Measurements from ENCODE around the gene ITSN1. TPM values are rescaled to one million over a fixed set of nuclear protein-coding genes. Genes with fewer than 3 reads are reported as not detected.

ITSN1 gene
- total RNA-seq, 1 donor from 2014 or later = 41.9 TPM

DNA sequence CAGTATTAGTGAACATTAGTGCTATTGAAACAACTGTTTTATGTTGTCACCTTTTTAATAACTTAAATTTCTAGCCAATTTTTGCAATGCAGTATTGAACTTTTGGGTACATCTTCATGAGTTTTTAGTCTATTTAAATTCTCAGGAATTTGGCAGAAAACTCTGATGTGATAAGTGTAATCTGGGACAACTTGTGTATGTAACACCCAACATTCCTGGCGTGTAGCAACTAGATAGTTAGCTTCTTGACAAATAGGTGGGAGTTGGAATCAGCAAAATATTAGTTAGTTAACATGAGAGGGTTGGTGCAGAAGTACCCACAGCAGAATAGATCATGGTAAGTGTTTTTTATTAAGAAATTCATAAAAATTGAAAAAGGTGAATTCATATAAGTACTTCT lies 111.6 kb downstream of the ITSN1 start:
- no peak for DNase-seq
- Histone ChIP-seq H3K36me3 (peaks cover 10% of the 10 kb centered on the region), H3K4me1 (peaks cover 43% of the 10 kb centered on the region), H3K27ac (replicated peaks) (peak overlapping the region; percentile 39), H3K9me3 (replicated peaks) (no peaks in the 10 kb centered on the region), H3K4me3 (no peak overlapping the region), H3K27me3 (ENCODE audit: low read depth) (no peaks in the 10 kb centered on the region)
- TF ChIP-seq, protein P1, sequence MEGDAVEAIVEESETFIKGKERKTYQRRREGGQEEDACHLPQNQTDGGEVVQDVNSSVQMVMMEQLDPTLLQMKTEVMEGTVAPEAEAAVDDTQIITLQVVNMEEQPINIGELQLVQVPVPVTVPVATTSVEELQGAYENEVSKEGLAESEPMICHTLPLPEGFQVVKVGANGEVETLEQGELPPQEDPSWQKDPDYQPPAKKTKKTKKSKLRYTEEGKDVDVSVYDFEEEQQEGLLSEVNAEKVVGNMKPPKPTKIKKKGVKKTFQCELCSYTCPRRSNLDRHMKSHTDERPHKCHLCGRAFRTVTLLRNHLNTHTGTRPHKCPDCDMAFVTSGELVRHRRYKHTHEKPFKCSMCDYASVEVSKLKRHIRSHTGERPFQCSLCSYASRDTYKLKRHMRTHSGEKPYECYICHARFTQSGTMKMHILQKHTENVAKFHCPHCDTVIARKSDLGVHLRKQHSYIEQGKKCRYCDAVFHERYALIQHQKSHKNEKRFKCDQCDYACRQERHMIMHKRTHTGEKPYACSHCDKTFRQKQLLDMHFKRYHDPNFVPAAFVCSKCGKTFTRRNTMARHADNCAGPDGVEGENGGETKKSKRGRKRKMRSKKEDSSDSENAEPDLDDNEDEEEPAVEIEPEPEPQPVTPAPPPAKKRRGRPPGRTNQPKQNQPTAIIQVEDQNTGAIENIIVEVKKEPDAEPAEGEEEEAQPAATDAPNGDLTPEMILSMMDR (IDR thresholded peaks at IDR 0.05; ENCODE audit: borderline replicate concordance) = no peak
- intact Hi-C loops (cut with micrococcal nuclease) = no loop called here

- intact Hi-C loops (cut with micrococcal nuclease) = no loop called here
Measured at GRCh38 chr21:33754481-33754880, 112.2 kb downstream of the ITSN1 start.

GRCh38 chr21:33755354-33755753 lies 113.1 kb downstream of the ITSN1 start:
- TF ChIP-seq, protein P1 (IDR thresholded peaks at IDR 0.05; ENCODE audit: borderline replicate concordance) = no peak
- Histone ChIP-seq H3K9me3 (replicated peaks) (no peaks in the 10 kb centered on the region), H3K4me3 (no peak overlapping the region), H3K4me1 (peaks cover 33% of the 10 kb centered on the region), H3K27me3 (ENCODE audit: low read depth) (no peaks in the 10 kb centered on the region), H3K36me3 (peaks cover 10% of the 10 kb centered on the region), H3K27ac (replicated peaks) (no peak overlapping the region)
- no peak for DNase-seq
- intact Hi-C loops (cut with micrococcal nuclease) = no loop called here

More at GRCh38 chr21:33754481-33754880, 112.2 kb downstream of the ITSN1 start:
- H3K27ac ChIP-seq (replicated peaks) = peak overlapping the region; percentile 39
- H3K9me3 ChIP-seq (replicated peaks) = no peaks in the 10 kb centered on the region
- peaks cover 42% of the 10 kb centered on the region for H3K4me1 ChIP-seq
- peaks cover 10% of the 10 kb centered on the region for H3K36me3 ChIP-seq
- TF ChIP-seq, protein P1 (IDR thresholded peaks at IDR 0.05; ENCODE audit: borderline replicate concordance) = no peak
- no peaks in the 10 kb centered on the region for H3K27me3 ChIP-seq (ENCODE audit: low read depth)
- no peak overlapping the region for H3K4me3 ChIP-seq
- DNase-seq = no peak

DNA sequence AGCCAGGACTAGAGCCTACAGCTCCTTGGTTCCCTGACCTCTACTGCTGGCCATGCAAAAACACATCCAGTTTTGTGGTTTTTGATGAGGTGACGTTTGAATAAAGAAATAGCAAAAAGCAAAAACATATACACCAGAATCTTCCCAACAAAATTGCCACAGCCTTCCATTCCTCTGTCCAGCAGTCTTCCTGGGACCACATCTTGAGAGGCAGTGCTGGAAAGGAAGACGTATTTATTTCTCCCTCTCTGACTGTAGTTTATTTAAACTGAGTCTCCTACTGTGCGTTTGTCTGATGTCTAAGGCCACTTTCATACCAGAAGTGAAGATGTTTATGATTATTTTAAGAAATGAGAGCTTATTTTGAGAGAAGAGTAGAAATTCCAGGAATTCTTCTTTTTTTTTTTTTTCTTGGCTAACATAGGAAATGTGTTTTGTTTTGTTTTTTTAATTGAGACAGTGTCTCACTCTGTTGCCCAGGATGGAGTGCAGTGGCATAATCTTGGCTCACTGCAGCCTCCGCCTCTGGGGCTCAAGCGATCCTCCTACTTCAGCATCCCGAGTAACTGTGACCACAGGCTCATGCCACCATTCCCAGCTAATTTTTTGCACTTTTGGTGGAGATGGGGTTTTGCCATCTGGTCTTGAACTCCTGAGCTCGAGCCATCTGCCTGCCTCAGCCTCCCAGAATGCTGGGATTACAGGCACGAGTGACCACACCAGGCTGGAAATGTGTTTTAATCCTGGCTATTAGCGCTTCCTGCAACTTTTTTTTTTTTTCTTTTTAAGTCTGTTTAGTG lies 118.5 kb downstream of the ITSN1 start:
- Histone ChIP-seq H3K27me3 (ENCODE audit: low read depth) (no peaks in the 10 kb centered on the region), H3K4me3 (peak overlapping the region; percentile 34), H3K27ac (replicated peaks) (peak overlapping the region; percentile 65), H3K4me1 (peaks cover 17% of the 10 kb centered on the region), H3K9me3 (replicated peaks) (no peaks in the 10 kb centered on the region), H3K36me3 (peaks cover 12% of the 10 kb centered on the region)
- no peak for DNase-seq
- TF ChIP-seq, protein P1 (IDR thresholded peaks at IDR 0.05; ENCODE audit: borderline replicate concordance) = no peak
- intact Hi-C loops (cut with micrococcal nuclease) = no loop called here

DNA sequence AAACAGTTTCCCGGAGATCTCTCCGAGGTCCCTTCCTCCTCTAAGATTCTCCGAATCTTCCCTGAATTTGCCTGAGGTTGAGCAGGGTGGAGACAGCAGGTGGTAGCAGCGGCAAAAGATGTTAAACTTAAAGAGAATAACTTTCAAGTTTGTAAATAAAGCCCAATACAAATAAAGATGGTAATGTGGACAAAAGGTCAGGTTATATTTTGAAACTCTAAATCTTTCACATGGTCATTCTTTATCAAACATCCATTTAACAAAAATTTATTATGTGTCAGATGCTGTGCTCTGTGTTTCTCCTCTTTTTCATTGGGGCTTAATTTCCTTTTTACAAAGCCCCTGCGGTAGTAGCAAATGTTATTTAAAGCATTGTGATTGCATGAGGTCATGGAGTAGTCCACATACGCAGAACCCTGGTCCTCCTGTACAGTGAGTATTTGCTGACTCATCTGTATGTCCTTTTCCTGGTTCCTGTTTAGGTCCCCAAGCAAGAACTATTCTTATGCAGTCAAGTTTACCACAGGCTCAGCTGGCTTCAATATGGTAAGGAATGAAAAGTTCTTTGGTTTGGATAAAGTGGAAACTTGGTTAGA lies 119.2 kb downstream of the ITSN1 start:
- intact Hi-C loops (cut with micrococcal nuclease) = no loop called here
- H3K4me3 ChIP-seq = peak overlapping the region; percentile 34

More for the DNA sequence above, 119.2 kb downstream of the ITSN1 start:
- no peak for DNase-seq
- Histone ChIP-seq H3K9me3 (replicated peaks) (no peaks in the 10 kb centered on the region), H3K27me3 (ENCODE audit: low read depth) (no peaks in the 10 kb centered on the region), H3K27ac (replicated peaks) (peak overlapping the region; percentile 65), H3K36me3 (peaks cover 15% of the 10 kb centered on the region), H3K4me1 (peaks cover 17% of the 10 kb centered on the region)
- TF ChIP-seq, protein P1 (IDR thresholded peaks at IDR 0.05; ENCODE audit: borderline replicate concordance) = no peak
